ENCODE data around the gene MRPS15.
A peak's percentile ranks its signal among the peaks of the same experiment; 100 is the strongest.

MRPS15 gene

GRCh38 chr1:36464605-36465393 is 615 bp upstream of the MRPS15 start (continued):
- TF ChIP-seq PRDM6 (tag by site-specific recombination; IDR thresholded peaks at IDR 0.05): peak; percentile 99
- no peak for TF ChIP-seq EGR2 (tag by site-specific recombination; IDR thresholded peaks at IDR 0.05; ENCODE audit: low read depth)
- TF ChIP-seq ZNF530 (tag by site-specific recombination; IDR thresholded peaks at IDR 0.05; ENCODE audit: low read depth): no peak
- TF ChIP-seq ZFP69B (tag by site-specific recombination; IDR thresholded peaks at IDR 0.05): no peak; the same call in none of the 2 replicates
- TF ChIP-seq ZBTB26 (tag by site-specific recombination; optimal IDR thresholded peaks at IDR 0.05): peak; percentile 43
- no peak for TF ChIP-seq ZNF214 (tag by site-specific recombination; IDR thresholded peaks at IDR 0.05; ENCODE audit: borderline replicate concordance)
- no peak for TF ChIP-seq ZNF654 (tag by site-specific recombination; IDR thresholded peaks at IDR 0.05; ENCODE audit: low read depth)
- no peak for TF ChIP-seq ZNF791 (tag by site-specific recombination; IDR thresholded peaks at IDR 0.05)
- no peak for TF ChIP-seq ZNF555 (tag by site-specific recombination; conservative IDR thresholded peaks at IDR 0.05)
- TF ChIP-seq ZNF843 (tag by site-specific recombination; IDR thresholded peaks at IDR 0.05): peak; percentile 79
- no peak for TF ChIP-seq BCL11A (tag by site-specific recombination; IDR thresholded peaks at IDR 0.05; ENCODE audit: low read depth)
- peak; percentile 16; the same call in 1 of the 2 replicates for TF ChIP-seq ZNF10 (tag by site-specific recombination; IDR thresholded peaks at IDR 0.05)
- TF ChIP-seq ZNF16 (tag by site-specific recombination; IDR thresholded peaks at IDR 0.05; ENCODE audit: low read depth): no peak
- TF ChIP-seq ZNF624 (tag by site-specific recombination; IDR thresholded peaks at IDR 0.05): no peak
- TF ChIP-seq ZNF645 (tag by site-specific recombination; IDR thresholded peaks at IDR 0.05): no peak
- no peak for TF ChIP-seq ZNF473 (tag by site-specific recombination; IDR thresholded peaks at IDR 0.05)
- TF ChIP-seq RBAK (tag by site-specific recombination; IDR thresholded peaks at IDR 0.05): no peak
- no peak for TF ChIP-seq SP2 (tag by site-specific recombination; IDR thresholded peaks at IDR 0.05)
- peak; percentile 93 for TF ChIP-seq PRDM1 (tag by site-specific recombination; IDR thresholded peaks at IDR 0.05)
- TF ChIP-seq ZNF623 (tag by site-specific recombination; IDR thresholded peaks at IDR 0.05): no peak
- TF ChIP-seq ZNF202 (tag by site-specific recombination; IDR thresholded peaks at IDR 0.05; ENCODE audit: borderline replicate concordance): no peak
- TF ChIP-seq ZNF121 (tag by site-specific recombination; IDR thresholded peaks at IDR 0.05): peak; percentile 73
- TF ChIP-seq ZNF18 (tag by site-specific recombination; IDR thresholded peaks at IDR 0.05): no peak
- no peak for TF ChIP-seq INSM2 (tag by site-specific recombination; IDR thresholded peaks at IDR 0.05)
- peak; percentile 71 for TF ChIP-seq ZBTB20 (tag by site-specific recombination; IDR thresholded peaks at IDR 0.05)
- TF ChIP-seq ZNF114 (tag by site-specific recombination; IDR thresholded peaks at IDR 0.05): no peak
- no peak for TF ChIP-seq ZNF19 (tag by site-specific recombination; IDR thresholded peaks at IDR 0.05; ENCODE audit: low read depth)
- no peak for TF ChIP-seq ZNF211 (tag by site-specific recombination; IDR thresholded peaks at IDR 0.05; ENCODE audit: low read depth)
- TF ChIP-seq ZBTB7A (tag by site-specific recombination; IDR thresholded peaks at IDR 0.05; ENCODE audit: low read depth): no peak
- TF ChIP-seq PRDM10 (tag by site-specific recombination; IDR thresholded peaks at IDR 0.05): 0 out of 2 replicates have a peak, but pooled peaks have one; percentile 60
